ENCODE measurements around the gene RELN. TPM values are rescaled to one million over a fixed set of nuclear protein-coding genes. Genes with fewer than 3 reads are reported as not detected.

The RELN gene
- total and polyA plus RNA-seq, 9 of the 15 experiments (the other 6 are each of a cell fraction or from before 2014, with no cell fraction given) = 12.9 to 43.2 (median 18.1) TPM

GRCh38 chr7:103446049-103446520, 543.4 kb downstream of the RELN start, which contains the start of gene SLC26A5:
Gene SLC26A5 (minus strand): TSS chr7:103446207. CDS start chr7:103421514, 24,693 bp downstream.
- 6% methylated on average over 37 of the region's 54 CpGs for WGBS (ENCODE audit: insufficient coverage, low coverage, missing lambda C conversion rate)
- FAIRE-seq (no peak), DNase-seq (ENCODE audit: extremely low read depth in 1 of 4, low spot score in 3 of 4) (peak; percentile 63 to 74 (median 70)), ATAC-seq (peak; percentile 96)
- POLR2A ChIA-PET = interaction anchor here (1.0 kb wide), 1 partner anchor 9 kb away, joined by 3 read pairs; no protein-coding TSS in a partner anchor
- Histone ChIP-seq H3K79me2 (ENCODE audit: control insufficient read depth, insufficient read depth, low read length) (no peaks in the 10 kb centered on the region), H3K27ac (ENCODE audit: extremely low read depth, low read depth, low read length) (no peak within 1 kb of the TSS), H4K20me1 (replicated peaks; ENCODE audit: control insufficient read depth, insufficient read depth, low read length) (no peaks in the 10 kb centered on the region), H3K36me3 (ENCODE audit: control insufficient read depth, insufficient read depth, low read length) (no peaks in the 10 kb centered on the region), H3K9me3 (replicated peaks; ENCODE audit: control insufficient read depth, insufficient read depth, low read depth, low read length) (no peaks in the 10 kb centered on the region), H3K9me1 (ENCODE audit: control insufficient read depth, insufficient read depth, low read length) (no peaks in the 10 kb centered on the region), H2AFZ (ENCODE audit: low read depth, low read length) (peak within 1 kb of the TSS; percentile 72), H3K4me1 (replicated peaks in 1 of 2; ENCODE audit: control insufficient read depth in 2 of 2, insufficient read depth in 2 of 2, low read length in 2 of 2) (peaks cover 9 to 14% of the 10 kb centered on the region in 2 experiments; a peak in 4 of 5 replicates), H3K9ac (ENCODE audit: insufficient read depth in 1 of 2, low read depth in 2 of 2, low read length in 2 of 2) (peak within 1 kb of the TSS in 1 of 2 experiments; percentile 88; a peak in 2 of 4 replicates), H3K4me2 (ENCODE audit: insufficient read depth, low read length) (peak within 1 kb of the TSS; percentile 67), H3K27me3 (ENCODE audit: control insufficient read depth in 2 of 2, insufficient read depth in 2 of 2, low read length in 2 of 2) (peaks cover 34 to 39% of the 10 kb centered on the region in 2 experiments), H3K4me3 (peak within 1 kb of the TSS; percentile 32)
- in situ Hi-C loops (cut with MboI) = no loop called here
- CTCF ChIA-PET (ENCODE audit: low intra/inter-chr PET ratio) = interaction anchor here (1.6 kb wide), 1 partner anchor 714 kb away, joined by 5 read pairs; no protein-coding TSS in a partner anchor
- intact Hi-C loops (cut with micrococcal nuclease) = loop anchor here (2.0 to 5.0 kb wide), 3 partner anchors 79 to 306 kb away; no protein-coding TSS in a partner anchor
- BruUV-seq (replicated peaks) = no TSS peak
- TF ChIP-seq RUNX1 (IDR thresholded peaks at IDR 0.05; ENCODE audit: low read depth) (no peak), TEAD2 (tag; IDR thresholded peaks at IDR 0.05) (no peak), BRF1 (IDR thresholded peaks at IDR 0.05; ENCODE audit: borderline replicate concordance, extremely low read depth, insufficient read length) (no peak), E2F6 (IDR thresholded peaks at IDR 0.05; ENCODE audit: borderline replicate concordance in 1 of 2, extremely low read depth in 1 of 2, insufficient read depth in 1 of 2, insufficient read length in 1 of 2, low read depth in 1 of 2, low read length in 1 of 2, poor library complexity in 1 of 2, severe bottlenecking in 1 of 2) (peak; percentile 16 to 62), ZSCAN29 (IDR thresholded peaks at IDR 0.05) (no peak), ZNF695 (CRISPR knock-in tag; IDR thresholded peaks at IDR 0.05) (no peak), PATZ1 (CRISPR knock-in tag; IDR thresholded peaks at IDR 0.05; ENCODE audit: borderline replicate concordance) (no peak), FOXK1 (CRISPR knock-in tag; IDR thresholded peaks at IDR 0.05; ENCODE audit: borderline replicate concordance) (no peak), PHTF2 (CRISPR knock-in tag; IDR thresholded peaks at IDR 0.05) (no peak), SIN3B (IDR thresholded peaks at IDR 0.05; ENCODE audit: low read depth) (0 out of 2 replicates have a peak, but pooled peaks have one; percentile 28), KAT2B (IDR thresholded peaks at IDR 0.05; ENCODE audit: low read depth, low read length) (no peak), NKRF (IDR thresholded peaks at IDR 0.05; ENCODE audit: borderline replicate concordance) (no peak), PBX2 (CRISPR knock-in tag; IDR thresholded peaks at IDR 0.05; ENCODE audit: low read depth) (no peak), PBX2 (tag; conservative IDR thresholded peaks at IDR 0.05; ENCODE audit: low read depth) (no peak)
